Measurements from ENCODE around the gene SLC39A11. TPM values are rescaled to one million over a fixed set of nuclear protein-coding genes. Genes with fewer than 3 reads are reported as not detected.

Gene SLC39A11
- total and polyA plus RNA-seq, 4 donors = 4.6 to 23.3 (median 11.4) TPM

DNA sequence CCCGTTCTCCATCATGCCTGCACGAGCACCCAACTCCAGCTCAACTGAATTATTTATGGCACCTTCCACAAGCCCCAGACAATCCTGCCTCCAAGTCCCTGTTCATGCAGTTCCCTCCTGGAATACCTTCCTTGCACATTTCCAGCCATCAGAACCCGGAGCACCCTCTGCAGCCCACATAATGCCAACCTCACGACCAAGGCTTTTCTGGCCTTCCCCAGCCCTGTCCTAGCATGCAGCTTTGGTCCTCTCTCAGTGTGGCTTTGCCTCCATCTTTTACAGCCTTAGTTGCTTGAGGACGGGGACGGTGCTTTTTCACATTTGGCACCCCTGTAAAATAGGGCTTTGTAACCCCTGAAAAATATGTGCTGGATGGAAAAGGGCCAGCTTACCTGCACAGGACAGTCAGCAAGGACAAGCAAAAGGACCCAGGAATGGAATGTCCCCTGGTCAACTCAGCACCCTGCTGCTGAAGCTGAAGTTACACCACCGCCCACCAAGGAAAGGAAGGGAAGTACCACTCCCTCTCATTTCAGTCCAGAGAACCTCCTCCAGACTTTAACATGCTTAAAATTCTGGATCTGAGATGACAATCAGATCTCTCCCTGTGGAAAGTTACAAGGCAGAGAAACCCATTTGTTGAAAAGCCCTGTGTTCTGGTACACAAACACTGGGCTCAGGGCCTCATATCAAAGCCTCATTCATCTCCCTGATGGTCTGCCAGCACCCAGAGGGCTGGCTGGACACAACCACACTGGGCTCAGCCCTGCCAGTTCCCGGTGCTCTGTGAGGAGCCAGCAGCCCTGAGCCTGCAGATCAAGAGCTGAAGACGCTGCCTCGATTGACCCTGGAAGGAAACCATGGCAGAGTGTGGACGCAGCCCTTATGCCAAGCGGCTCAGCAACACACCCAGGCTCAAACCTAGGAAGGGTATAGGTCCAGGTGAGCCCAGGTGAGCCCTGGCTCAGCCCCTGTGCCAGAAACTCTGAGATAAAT is 2.9 kb downstream of the SLC39A11 start:
- Histone ChIP-seq H3K27me3 (ENCODE audit: control insufficient read depth, insufficient read depth, low read length) (no peaks in the 10 kb centered on the region), H3K27ac (ENCODE audit: low read depth, low read length) (no peak overlapping the region), H3K36me3 (ENCODE audit: control insufficient read depth, insufficient read depth, low read length) (peaks cover 4% of the 10 kb centered on the region), H3K4me1 (ENCODE audit: control insufficient read depth, insufficient read depth, low read length) (peaks cover 27% of the 10 kb centered on the region), H3K9me3 (ENCODE audit: control insufficient read depth, insufficient read depth, low read length) (no peaks in the 10 kb centered on the region), H3K4me3 (ENCODE audit: low read depth, low read length) (no peak overlapping the region)
- DNase-seq (ENCODE audit: low read depth in 4 of 6, low spot score in 6 of 6) = peak in 1 of 6 donors; percentile 55
- WGBS (ENCODE audit: insufficient coverage) = 80% methylated on average over 10 of the region's 12 CpGs

DNA sequence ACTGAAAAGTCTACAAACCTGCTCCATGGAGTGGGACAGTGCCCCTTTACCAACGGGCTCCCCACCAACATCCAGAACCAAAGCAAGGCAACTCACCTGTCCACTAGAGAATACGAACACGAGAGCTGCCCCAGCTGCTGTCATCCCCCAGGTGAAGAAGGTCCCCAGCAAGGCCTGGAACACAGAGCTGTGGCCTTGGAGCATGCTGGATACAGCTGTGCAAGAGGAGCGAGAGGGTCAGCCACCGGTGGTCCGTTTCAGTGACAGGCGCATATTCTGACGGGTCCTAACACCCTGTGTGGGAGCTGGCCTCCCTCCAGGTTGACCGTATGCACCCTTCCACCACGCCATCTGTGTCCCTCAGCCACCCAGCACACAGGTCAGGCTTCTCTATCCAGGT is 3.9 kb downstream of the SLC39A11 start:
- Histone ChIP-seq H3K4me3 (ENCODE audit: low read depth, low read length) (no peak overlapping the region), H3K36me3 (ENCODE audit: control insufficient read depth, insufficient read depth, low read length) (peaks cover 9% of the 10 kb centered on the region), H3K9me3 (ENCODE audit: control insufficient read depth, insufficient read depth, low read length) (no peaks in the 10 kb centered on the region), H3K27ac (ENCODE audit: low read depth, low read length) (no peak overlapping the region), H3K4me1 (ENCODE audit: control insufficient read depth, insufficient read depth, low read length) (peaks cover 27% of the 10 kb centered on the region), H3K27me3 (ENCODE audit: control insufficient read depth, insufficient read depth, low read length) (no peaks in the 10 kb centered on the region)
- DNase-seq (ENCODE audit: low read depth in 4 of 6, low spot score in 6 of 6) = no peak
- WGBS (ENCODE audit: insufficient coverage) = 89% methylated on average over 10 of the region's 10 CpGs

DNA sequence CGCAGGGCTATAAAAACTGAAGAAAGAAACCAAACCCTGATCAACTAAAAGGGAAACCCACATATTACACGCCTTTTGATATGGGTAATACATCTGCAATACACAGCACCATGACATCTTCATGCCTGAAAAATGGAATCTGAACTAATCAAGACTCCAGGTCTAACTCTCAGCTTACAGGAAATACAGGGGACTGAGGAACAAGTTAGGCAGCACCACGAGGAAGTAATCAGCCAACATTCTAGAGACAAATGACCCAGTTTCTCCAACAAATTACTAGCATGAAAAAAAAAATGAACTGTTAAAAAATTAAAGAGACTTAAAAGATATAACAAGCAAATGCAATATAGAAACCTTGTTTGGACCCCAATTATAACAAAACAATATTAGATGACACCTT is 9.1 kb downstream of the SLC39A11 start:
- 0% methylated on average over 1 of the region's 3 CpGs for WGBS (ENCODE audit: insufficient coverage)
- Histone ChIP-seq H3K9me3 (ENCODE audit: control insufficient read depth, insufficient read depth, low read length) (no peaks in the 10 kb centered on the region), H3K27me3 (ENCODE audit: control insufficient read depth, insufficient read depth, low read length) (no peaks in the 10 kb centered on the region), H3K4me3 (ENCODE audit: low read depth, low read length) (no peak overlapping the region), H3K4me1 (ENCODE audit: control insufficient read depth, insufficient read depth, low read length) (no peaks in the 10 kb centered on the region), H3K27ac (ENCODE audit: low read depth, low read length) (no peak overlapping the region), H3K36me3 (ENCODE audit: control insufficient read depth, insufficient read depth, low read length) (peaks cover 7% of the 10 kb centered on the region)
- DNase-seq (ENCODE audit: low read depth in 4 of 6, low spot score in 6 of 6) = no peak

DNA sequence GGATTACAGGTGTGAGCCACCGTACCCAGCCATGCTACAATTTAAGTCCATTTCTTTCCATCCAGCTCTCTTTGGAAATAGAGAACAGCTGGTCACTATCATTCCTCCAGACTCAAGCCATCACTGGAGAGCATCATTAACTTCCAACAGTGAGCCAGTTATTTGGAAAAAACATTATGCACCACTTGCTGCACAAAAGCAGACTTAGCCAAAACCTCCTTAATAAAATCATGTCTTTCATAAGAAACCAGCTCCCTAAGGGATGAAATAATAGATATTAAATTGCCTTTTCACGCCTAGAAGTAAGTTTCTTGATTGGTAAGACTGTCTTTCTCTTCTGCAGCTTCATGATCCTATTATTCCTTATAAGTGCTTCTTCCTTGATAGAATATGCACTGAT is 17.9 kb downstream of the SLC39A11 start:
- 86% methylated on average over 1 of the region's 2 CpGs for WGBS (ENCODE audit: insufficient coverage)
- DNase-seq (ENCODE audit: low read depth in 4 of 6, low spot score in 6 of 6) = peak in 1 of 6 donors; percentile 71
- H3K27ac ChIP-seq (ENCODE audit: low read depth, low read length) = no peak overlapping the region
- peaks cover 3% of the 10 kb centered on the region for H3K4me1 ChIP-seq (ENCODE audit: control insufficient read depth, insufficient read depth, low read length)
- no peaks in the 10 kb centered on the region for H3K9me3 ChIP-seq (ENCODE audit: control insufficient read depth, insufficient read depth, low read length)
- H3K4me3 ChIP-seq (ENCODE audit: low read depth, low read length) = no peak overlapping the region
- H3K36me3 ChIP-seq (ENCODE audit: control insufficient read depth, insufficient read depth, low read length) = no peaks in the 10 kb centered on the region
- H3K27me3 ChIP-seq (ENCODE audit: control insufficient read depth, insufficient read depth, low read length) = no peaks in the 10 kb centered on the region

DNA sequence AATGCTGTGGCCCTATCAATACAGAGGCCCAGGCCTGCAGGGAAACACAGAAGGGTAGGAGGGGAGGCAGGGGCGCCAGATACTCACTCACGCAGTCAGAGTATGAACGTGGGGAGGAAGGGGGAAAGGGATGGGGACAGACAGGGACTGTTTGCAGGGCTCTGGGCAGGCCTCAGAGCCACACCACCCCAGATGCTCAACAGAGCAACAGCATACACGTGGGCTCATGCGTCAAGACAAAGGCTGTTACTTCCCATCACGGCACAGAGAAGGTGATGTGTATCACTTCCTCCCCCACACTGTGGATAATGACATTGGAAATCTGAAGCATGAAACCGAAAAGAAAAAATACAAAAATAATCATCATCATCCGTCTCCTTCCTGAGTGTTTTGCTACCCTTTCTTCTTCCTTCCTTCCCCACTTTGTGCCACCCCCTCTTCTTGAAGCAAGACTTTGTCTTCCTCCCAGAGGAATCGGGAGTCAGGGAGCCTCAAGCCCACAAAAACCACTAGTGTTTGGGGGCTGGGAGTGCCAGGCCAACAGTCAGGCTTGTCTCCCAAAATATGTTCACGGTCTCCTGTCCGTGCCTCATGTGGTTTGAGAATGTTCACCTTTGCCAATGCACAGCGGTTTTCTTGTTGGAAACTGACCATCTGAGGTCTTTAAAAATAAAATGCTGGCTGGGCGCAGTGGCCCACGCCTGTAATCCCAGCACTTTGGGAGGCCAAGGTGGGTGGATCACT is 20.1 kb downstream of the SLC39A11 start:
- H3K27me3 ChIP-seq (ENCODE audit: control insufficient read depth, insufficient read depth, low read length) = no peaks in the 10 kb centered on the region
- no peak overlapping the region for H3K4me3 ChIP-seq (ENCODE audit: low read depth, low read length)
- no peak overlapping the region for H3K27ac ChIP-seq (ENCODE audit: low read depth, low read length)
- 96% methylated on average over 7 of the region's 14 CpGs for WGBS (ENCODE audit: insufficient coverage)
- peaks cover 7% of the 10 kb centered on the region for H3K4me1 ChIP-seq (ENCODE audit: control insufficient read depth, insufficient read depth, low read length)
- H3K36me3 ChIP-seq (ENCODE audit: control insufficient read depth, insufficient read depth, low read length) = no peaks in the 10 kb centered on the region
- DNase-seq (ENCODE audit: low read depth in 4 of 6, low spot score in 6 of 6) = no peak
- no peaks in the 10 kb centered on the region for H3K9me3 ChIP-seq (ENCODE audit: control insufficient read depth, insufficient read depth, low read length)

DNA sequence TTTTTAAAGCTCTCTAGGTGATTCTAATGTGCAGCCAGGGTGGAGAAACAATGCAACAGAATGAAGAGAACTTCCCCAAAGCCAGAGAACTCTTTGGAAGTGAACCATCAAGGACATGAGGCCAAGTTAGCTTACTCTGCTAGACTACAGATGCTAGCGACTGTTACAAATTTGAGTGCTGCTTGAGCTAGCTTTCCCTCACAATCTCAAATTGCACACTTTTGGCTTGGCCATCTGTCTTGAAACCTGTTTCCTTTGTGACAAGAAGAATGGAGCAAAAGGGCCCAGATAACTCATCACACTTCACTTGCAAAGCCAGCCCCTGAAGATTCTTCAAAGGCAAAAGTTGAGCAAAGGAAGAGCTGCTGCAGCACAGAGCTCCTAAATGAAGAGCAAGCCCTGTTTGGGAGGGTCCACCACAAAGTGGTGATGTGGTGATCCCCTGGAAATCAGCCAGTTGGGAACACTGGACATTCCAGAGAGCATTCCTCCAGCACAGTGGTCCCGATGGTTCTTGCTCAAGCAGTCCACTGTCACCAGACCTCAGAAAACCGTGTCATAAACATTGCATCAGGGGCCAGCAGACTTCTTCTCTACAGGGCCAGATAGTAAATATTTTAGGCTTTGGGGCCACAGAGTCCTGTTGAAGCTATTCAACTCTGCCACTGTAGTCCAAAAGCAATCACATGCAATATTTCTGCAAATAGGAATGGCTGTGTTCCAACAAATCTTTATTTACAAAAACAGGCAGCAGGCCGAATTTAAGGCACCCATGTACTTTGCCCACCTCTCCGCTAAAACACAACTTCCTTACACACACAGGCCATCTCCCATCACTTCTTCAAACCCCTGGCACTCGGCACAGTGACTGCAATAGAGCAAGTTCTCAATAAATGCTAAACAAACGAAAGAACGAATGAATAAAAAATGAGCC is 21.2 kb downstream of the SLC39A11 start:
- Histone ChIP-seq H3K4me3 (ENCODE audit: low read depth, low read length) (no peak overlapping the region), H3K4me1 (ENCODE audit: control insufficient read depth, insufficient read depth, low read length) (peaks cover 7% of the 10 kb centered on the region), H3K36me3 (ENCODE audit: control insufficient read depth, insufficient read depth, low read length) (no peaks in the 10 kb centered on the region), H3K27me3 (ENCODE audit: control insufficient read depth, insufficient read depth, low read length) (no peaks in the 10 kb centered on the region), H3K27ac (ENCODE audit: low read depth, low read length) (no peak overlapping the region), H3K9me3 (ENCODE audit: control insufficient read depth, insufficient read depth, low read length) (no peaks in the 10 kb centered on the region)
- 90% methylated on average over 7 of the region's 8 CpGs for WGBS (ENCODE audit: insufficient coverage)
- DNase-seq (ENCODE audit: low read depth in 4 of 6, low spot score in 6 of 6) = peak in 1 of 6 donors; percentile 49

DNA sequence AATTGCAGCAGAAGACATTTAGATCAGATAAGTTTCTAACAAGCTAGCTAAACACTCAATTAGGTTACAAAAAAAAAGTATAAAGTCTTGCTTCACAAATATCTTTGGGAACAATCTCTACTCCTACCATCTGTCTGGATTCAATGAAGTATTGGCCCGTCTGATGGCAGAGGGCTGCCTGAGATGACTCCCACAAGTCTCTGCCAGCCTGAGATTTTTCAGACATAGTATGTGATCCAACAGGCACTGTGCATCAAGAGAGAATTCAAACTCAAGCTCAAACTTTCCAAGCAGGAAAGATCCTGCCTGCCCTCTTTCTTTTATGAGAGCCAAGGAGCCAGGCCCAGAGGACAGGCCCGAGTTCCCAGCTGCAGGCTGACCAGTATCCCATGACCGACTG is 22.6 kb downstream of the SLC39A11 start:
- 92% methylated on average over 3 of the region's 3 CpGs for WGBS (ENCODE audit: insufficient coverage)
- DNase-seq (ENCODE audit: low read depth in 4 of 6, low spot score in 6 of 6) = peak in 1 of 6 donors; percentile 50
- H3K4me3 ChIP-seq (ENCODE audit: low read depth, low read length) = no peak overlapping the region
- no peak overlapping the region for H3K27ac ChIP-seq (ENCODE audit: low read depth, low read length)
- no peaks in the 10 kb centered on the region for H3K36me3 ChIP-seq (ENCODE audit: control insufficient read depth, insufficient read depth, low read length)
- H3K9me3 ChIP-seq (ENCODE audit: control insufficient read depth, insufficient read depth, low read length) = no peaks in the 10 kb centered on the region
- H3K4me1 ChIP-seq (ENCODE audit: control insufficient read depth, insufficient read depth, low read length) = peaks cover 7% of the 10 kb centered on the region
- H3K27me3 ChIP-seq (ENCODE audit: control insufficient read depth, insufficient read depth, low read length) = no peaks in the 10 kb centered on the region

DNA sequence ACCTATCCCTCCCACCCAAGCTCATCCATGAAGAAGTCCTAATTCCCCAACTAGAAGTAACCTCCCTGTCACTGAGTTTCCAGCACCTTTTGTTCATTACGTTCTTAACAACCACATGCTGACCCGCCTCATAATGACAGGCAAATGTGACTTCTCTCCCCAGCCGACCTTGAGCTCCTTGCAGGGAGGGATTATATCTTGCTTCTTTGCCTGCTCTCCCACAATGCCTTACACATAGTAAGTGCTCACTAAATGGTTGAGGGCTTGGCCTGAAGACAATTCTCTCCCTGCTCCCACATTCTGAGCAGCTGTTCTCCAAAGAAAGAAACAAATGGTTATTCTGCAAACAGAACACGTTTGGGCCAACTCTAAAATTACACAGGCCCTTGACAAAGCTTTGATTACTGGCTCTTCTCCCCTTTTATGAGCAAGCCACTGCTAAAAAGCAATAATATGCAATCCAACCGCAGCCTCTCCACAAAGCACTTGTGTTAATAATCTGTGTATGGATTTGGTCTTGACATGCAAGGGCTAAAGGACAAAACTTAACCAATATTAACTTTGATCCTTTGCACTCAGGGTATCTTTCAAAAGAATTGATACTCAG is 23.2 kb downstream of the SLC39A11 start:
- H3K36me3 ChIP-seq (ENCODE audit: control insufficient read depth, insufficient read depth, low read length) = no peaks in the 10 kb centered on the region
- H3K9me3 ChIP-seq (ENCODE audit: control insufficient read depth, insufficient read depth, low read length) = no peaks in the 10 kb centered on the region
- 40% methylated on average over 1 of the region's 5 CpGs for WGBS (ENCODE audit: insufficient coverage)
- H3K4me3 ChIP-seq (ENCODE audit: low read depth, low read length) = no peak overlapping the region
- no peaks in the 10 kb centered on the region for H3K27me3 ChIP-seq (ENCODE audit: control insufficient read depth, insufficient read depth, low read length)
- peak in 1 of 6 donors; percentile 23 for DNase-seq (ENCODE audit: low read depth in 4 of 6, low spot score in 6 of 6)
- no peak overlapping the region for H3K27ac ChIP-seq (ENCODE audit: low read depth, low read length)
- peaks cover 7% of the 10 kb centered on the region for H3K4me1 ChIP-seq (ENCODE audit: control insufficient read depth, insufficient read depth, low read length)
